DOHH2 (cell line): ENCODE measurements around the gene SPSB1.
A peak's percentile ranks its signal among the peaks of the same experiment; 100 is the strongest.

ENCODE experiments used
- H3F3A ChIP-seq: fragments of 200-600 bp; sonication (generic), shearing (Covaris generic); 2 replicates; pipeline ENCODE4 v1.6.0; 2016; ENCODE audit warnings: antibody characterized with exemption, mild to moderate bottlenecking; ENCODE audit not compliant: control insufficient read depth, insufficient read depth
- H3K27ac ChIP-seq: fragments of 200-600 bp; sonication (generic); 2 replicates; pipeline ENCODE4 v1.5.1; 2014; ENCODE audit warnings: low read depth, mild to moderate bottlenecking, low read length, moderate library complexity
- H3K27me3 ChIP-seq: fragments of 200-600 bp; sonication (generic); 2 replicates; pipeline ENCODE4 v1.6.1; 2014; ENCODE audit warnings: mild to moderate bottlenecking, low read length, mixed read lengths; ENCODE audit not compliant: control insufficient read depth
- H3K36me3 ChIP-seq: fragments of 200-600 bp; sonication (generic); 2 replicates; pipeline ENCODE4 v1.6.1; 2014; ENCODE audit warnings: mild to moderate bottlenecking, low read length, moderate library complexity, mixed read lengths; ENCODE audit not compliant: control insufficient read depth
- H3K4me1 ChIP-seq: fragments of 200-600 bp; sonication (generic); 2 replicates; pipeline ENCODE4 v1.6.1; 2014; ENCODE audit warnings: mild to moderate bottlenecking, low read length, mixed read lengths; ENCODE audit not compliant: control insufficient read depth
- H3K4me2 ChIP-seq: fragments of 200-600 bp; sonication (generic); 2 replicates; pipeline ENCODE4 v1.6.0; 2014; ENCODE audit warnings: mild to moderate bottlenecking, low read length, moderate library complexity
- H3K4me3 ChIP-seq: fragments of 200-600 bp; sonication (generic); 2 replicates; pipeline ENCODE4 v1.5.1; 2014; ENCODE audit warnings: mild to moderate bottlenecking, low read length, mixed read lengths
- H3K79me2 ChIP-seq: fragments of 200-600 bp; sonication (generic); 2 replicates; pipeline ENCODE4 v1.6.1; 2014; ENCODE audit warnings: mild to moderate bottlenecking, low read length, mixed read lengths; ENCODE audit not compliant: control insufficient read depth
- H3K9me2 ChIP-seq: fragments of 200-600 bp; sonication (generic); replicated peaks from 2 replicates; pipeline ENCODE4 v1.6.1; 2014; ENCODE audit warnings: mild to moderate bottlenecking, low read length, mixed read lengths; ENCODE audit not compliant: control insufficient read depth
- H3K9me3 ChIP-seq: fragments of 200-600 bp; sonication (generic); 2 replicates; pipeline ENCODE4 v1.6.1; 2014; ENCODE audit warnings: antibody characterized with exemption, low read length, mixed read lengths; ENCODE audit not compliant: control insufficient read depth, insufficient read depth
- H4K20me1 ChIP-seq: fragments of 200-600 bp; sonication (generic); 2 replicates; pipeline ENCODE4 v1.6.0; 2014; ENCODE audit warnings: low read depth, mild to moderate bottlenecking, antibody characterized with exemption, low read length, moderate library complexity; ENCODE audit not compliant: control insufficient read depth, insufficient read depth
- EZH2phosphoT487 ChIP-seq: fragments of 200-600 bp; sonication (generic); IDR thresholded peaks from 2 replicates; pipeline ENCODE4 v1.6.1; 2017; ENCODE audit warnings: borderline replicate concordance, mild to moderate bottlenecking, antibody characterized with exemption, low read length, moderate library complexity, mixed read lengths
- TF ChIP-seq, protein P1 (sequence below): fragments of 200-600 bp; sonication (generic); IDR thresholded peaks from one replicate; pipeline ENCODE4 v1.5.1; 2014; ENCODE audit warnings: antibody characterized with exemption, mild to moderate bottlenecking, low read depth, low read length; ENCODE audit not compliant: poor library complexity, severe bottlenecking

Gene SPSB1

DNA sequence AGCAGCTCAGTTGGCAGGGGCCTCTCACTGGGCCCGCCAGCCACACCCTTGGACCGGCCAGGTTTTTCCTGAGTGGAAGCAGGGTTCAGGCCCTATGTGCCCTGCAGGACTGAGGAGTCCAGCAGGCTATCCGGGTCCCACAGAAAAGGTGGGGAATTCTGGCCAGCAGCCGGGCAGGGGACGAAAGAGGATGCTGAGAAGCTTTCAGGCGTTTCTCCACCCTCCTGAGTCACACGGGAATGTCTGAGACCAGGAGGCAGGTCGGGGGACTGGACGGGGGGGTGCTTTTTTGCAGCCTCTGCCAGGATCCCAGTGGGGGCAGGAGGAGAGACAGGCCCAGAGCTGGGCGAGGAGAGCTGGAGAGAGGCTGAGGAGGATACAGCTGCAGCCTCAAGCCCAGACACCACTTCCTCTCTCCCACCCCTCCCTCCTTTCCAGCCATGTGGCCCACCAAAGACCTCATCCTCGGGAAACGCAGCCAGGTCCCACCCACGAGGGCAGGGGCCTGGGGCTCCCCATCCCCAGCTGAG lies 105.4 kb downstream of the SPSB1 start:
- Histone ChIP-seq H3F3A (no peaks in the 10 kb centered on the region), H3K9me3 (no peaks in the 10 kb centered on the region), H3K4me2 (no peak overlapping the region), H3K27ac (no peak overlapping the region), H3K79me2 (no peaks in the 10 kb centered on the region), H3K36me3 (no peaks in the 10 kb centered on the region), H3K27me3 (no peaks in the 10 kb centered on the region), H3K9me2 (no peaks in the 10 kb centered on the region), H4K20me1 (no peaks in the 10 kb centered on the region), H3K4me1 (peaks cover 29% of the 10 kb centered on the region), H3K4me3 (no peak overlapping the region)
- TF ChIP-seq EZH2phosphoT487 = no peak
- TF ChIP-seq, protein P1, sequence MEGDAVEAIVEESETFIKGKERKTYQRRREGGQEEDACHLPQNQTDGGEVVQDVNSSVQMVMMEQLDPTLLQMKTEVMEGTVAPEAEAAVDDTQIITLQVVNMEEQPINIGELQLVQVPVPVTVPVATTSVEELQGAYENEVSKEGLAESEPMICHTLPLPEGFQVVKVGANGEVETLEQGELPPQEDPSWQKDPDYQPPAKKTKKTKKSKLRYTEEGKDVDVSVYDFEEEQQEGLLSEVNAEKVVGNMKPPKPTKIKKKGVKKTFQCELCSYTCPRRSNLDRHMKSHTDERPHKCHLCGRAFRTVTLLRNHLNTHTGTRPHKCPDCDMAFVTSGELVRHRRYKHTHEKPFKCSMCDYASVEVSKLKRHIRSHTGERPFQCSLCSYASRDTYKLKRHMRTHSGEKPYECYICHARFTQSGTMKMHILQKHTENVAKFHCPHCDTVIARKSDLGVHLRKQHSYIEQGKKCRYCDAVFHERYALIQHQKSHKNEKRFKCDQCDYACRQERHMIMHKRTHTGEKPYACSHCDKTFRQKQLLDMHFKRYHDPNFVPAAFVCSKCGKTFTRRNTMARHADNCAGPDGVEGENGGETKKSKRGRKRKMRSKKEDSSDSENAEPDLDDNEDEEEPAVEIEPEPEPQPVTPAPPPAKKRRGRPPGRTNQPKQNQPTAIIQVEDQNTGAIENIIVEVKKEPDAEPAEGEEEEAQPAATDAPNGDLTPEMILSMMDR = no peak

DNA sequence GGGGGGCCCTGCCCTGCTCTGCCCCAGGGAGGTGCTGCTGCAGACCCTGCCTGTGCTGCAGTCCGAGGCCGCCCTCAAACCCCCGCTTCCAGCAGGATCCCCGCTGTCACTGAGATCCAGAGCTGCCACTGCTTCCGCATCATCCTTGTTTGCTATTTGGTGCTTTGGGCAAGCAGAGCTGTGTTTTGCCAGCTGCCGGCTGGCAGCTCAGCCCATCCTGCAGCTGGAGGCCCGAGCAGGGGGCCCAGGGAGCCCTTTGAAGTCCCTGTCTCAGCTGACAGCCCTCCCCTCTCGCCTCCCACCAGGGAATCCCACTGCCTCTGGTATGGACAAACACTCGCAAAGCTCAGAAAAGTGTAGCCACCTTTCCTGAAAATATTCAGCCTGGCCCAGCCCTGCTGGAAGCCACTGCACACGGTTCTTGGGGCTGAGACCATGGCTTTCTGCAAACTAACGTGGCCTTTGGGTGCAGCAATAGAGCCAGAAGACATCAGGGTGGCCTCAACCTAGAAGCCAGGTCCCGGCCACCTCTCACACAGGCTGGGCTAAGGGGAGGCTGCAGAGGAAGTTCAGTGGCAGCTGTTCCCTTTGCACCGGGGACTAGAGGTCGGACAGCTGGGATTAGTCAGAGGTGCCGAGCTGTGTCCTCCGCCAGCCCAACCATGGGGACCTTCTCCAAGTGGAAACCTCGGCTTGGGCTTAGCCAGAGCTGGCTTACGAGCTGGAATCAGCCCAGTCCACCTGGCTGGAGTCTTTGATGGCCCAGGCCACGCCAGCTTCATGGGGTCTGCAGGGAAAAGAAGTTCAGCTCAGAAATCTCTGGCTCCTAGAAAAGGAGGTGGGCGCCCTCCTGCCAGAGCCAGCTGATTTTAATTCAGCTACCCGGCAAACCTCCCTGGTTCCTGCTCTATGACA lies 107.1 kb downstream of the SPSB1 start:
- H3K4me2 ChIP-seq = peak overlapping the region; percentile 25
- no peaks in the 10 kb centered on the region for H3F3A ChIP-seq
- no peaks in the 10 kb centered on the region for H3K9me3 ChIP-seq
- no peaks in the 10 kb centered on the region for H3K36me3 ChIP-seq
- no peaks in the 10 kb centered on the region for H3K27me3 ChIP-seq
- no peaks in the 10 kb centered on the region for H4K20me1 ChIP-seq
- H3K9me2 ChIP-seq = no peaks in the 10 kb centered on the region
- no peaks in the 10 kb centered on the region for H3K79me2 ChIP-seq
- H3K4me1 ChIP-seq = peaks cover 31% of the 10 kb centered on the region
- no peak for TF ChIP-seq EZH2phosphoT487
- TF ChIP-seq, protein P1 = no peak
- H3K4me3 ChIP-seq = no peak overlapping the region
- H3K27ac ChIP-seq = no peak overlapping the region

GRCh38 chr1:9400425-9401079 lies 107.9 kb downstream of the SPSB1 start:
- Histone ChIP-seq H3K9me3 (no peaks in the 10 kb centered on the region), H3K9me2 (no peaks in the 10 kb centered on the region), H3K36me3 (peaks cover 6% of the 10 kb centered on the region), H3K4me3 (no peak overlapping the region), H3K27ac (no peak overlapping the region), H3K27me3 (no peaks in the 10 kb centered on the region), H3F3A (0 out of 2 replicates have a peak, but pooled peaks cover 2% of the 10 kb centered on the region), H3K4me2 (peak overlapping the region; percentile 25), H3K4me1 (peaks cover 39% of the 10 kb centered on the region), H4K20me1 (no peaks in the 10 kb centered on the region), H3K79me2 (no peaks in the 10 kb centered on the region; the same call in 1 of the 2 replicates)
- TF ChIP-seq EZH2phosphoT487 = no peak
- TF ChIP-seq, protein P1 = no peak
